Peyer's patch (tissue), 4 donors: ENCODE measurements around the gene TSPO2.

ENCODE experiments used
- CTCF ChIP-seq, 6 experiments: fragments of 450-650 bp in 4 of 6; fragments of 200-600 bp in 2 of 6; sonication (generic) in 1 of 6; IDR thresholded peaks; one replicate each; pipeline ENCODE4 v1.5.1; 2017 to 2019; ENCODE audit warnings: antibody characterized with exemption in 6 of 6, mild to moderate bottlenecking in 3 of 6, moderate library complexity in 1 of 6
- POLR2A ChIP-seq, 2 donors: fragments of 450-650 bp; IDR thresholded peaks; one replicate each; pipeline ENCODE4 v1.5.1; 2017; ENCODE audit warnings: antibody characterized with exemption in 2 of 2, mild to moderate bottlenecking in 2 of 2, moderate library complexity in 2 of 2

GRCh38 chr6:41072836-41073202 is 30.6 kb downstream of the TSPO2 start, which contains the start of gene NFYA:
- no peak for TF ChIP-seq CTCF (IDR thresholded peaks at IDR 0.05)
- TF ChIP-seq POLR2A (IDR thresholded peaks at IDR 0.05): peak in 1 of 2 donors; percentile 83
